SJCRH30 (cell line): Measurements from ENCODE around the gene MAP3K14. TPM values are rescaled to one million over a fixed set of nuclear protein-coding genes. Genes with fewer than 3 reads are reported as not detected.

Source experiments
- DNase-seq, 2 experiments: peaks; one replicate each; pipeline ENCODE4 v3.0.0-alpha.2; 2015 to 2020
- H3K27ac ChIP-seq: fragments of 250-450 bp; sonication (Bioruptor Pico); 2 replicates; pipeline ENCODE4 v1.5.1; 2020; ENCODE audit warnings: mild to moderate bottlenecking, moderate library complexity
- H3K27me3 ChIP-seq: fragments of 250-450 bp; sonication (Bioruptor Pico); 2 replicates; pipeline ENCODE4 v1.5.1; 2020; ENCODE audit warnings: mild to moderate bottlenecking, moderate library complexity
- H3K36me3 ChIP-seq: fragments of 250-450 bp; sonication (Bioruptor Pico); 2 replicates; pipeline ENCODE4 v1.5.1; 2020; ENCODE audit warnings: mild to moderate bottlenecking, moderate library complexity
- H3K4me1 ChIP-seq: fragments of 250-450 bp; sonication (Bioruptor Pico); 2 replicates; pipeline ENCODE4 v1.5.1; 2020; ENCODE audit warnings: mild to moderate bottlenecking, moderate library complexity
- H3K4me3 ChIP-seq: fragments of 250-450 bp; sonication (Bioruptor Pico); 2 replicates; pipeline ENCODE4 v1.5.1; 2020; ENCODE audit warnings: mild to moderate bottlenecking, moderate library complexity
- H3K9me3 ChIP-seq: fragments of 250-450 bp; sonication (Bioruptor Pico); replicated peaks from 2 replicates; pipeline ENCODE4 v1.5.1; 2020; ENCODE audit warnings: mild to moderate bottlenecking, moderate library complexity
- total RNA-seq: library from RNA; depleted of rRNA; stranded (reverse); fragments of >200 nt; shearing (Covaris generic); gene quantifications from 2 replicates; pipeline ENCODE4 v1.2.3, GENCODE V29; 2014; rRNA removed

MAP3K14 gene
- total RNA-seq, 1 experiment from 2014 or later: 4.7 TPM

- H3K4me3 ChIP-seq: peak within 1 kb of the TSS; percentile 57
- H3K27ac ChIP-seq: no peak within 1 kb of the TSS
- no peak for DNase-seq
- no peaks in the 10 kb centered on the region for H3K36me3 ChIP-seq
- no peaks in the 10 kb centered on the region for H3K9me3 ChIP-seq
- H3K4me1 ChIP-seq: peaks cover 16% of the 10 kb centered on the region
- peaks cover 20% of the 10 kb centered on the region for H3K27me3 ChIP-seq
Observed at GRCh38 chr17:45221081-45222013, 95.5 kb downstream of the MAP3K14 start, which contains the start of gene FMNL1. Gene FMNL1 (plus strand): TSS chr17:45221885. CDS start chr17:45222125, 240 bp downstream.

GRCh38 chr17:45220079-45220478 lies 96.7 kb downstream of the MAP3K14 start:
- Histone ChIP-seq H3K4me3 (no peak overlapping the region), H3K27me3 (peaks cover 20% of the 10 kb centered on the region), H3K36me3 (no peaks in the 10 kb centered on the region), H3K4me1 (peaks cover 4% of the 10 kb centered on the region), H3K27ac (no peak overlapping the region), H3K9me3 (no peaks in the 10 kb centered on the region)
- DNase-seq: no peak

- Histone ChIP-seq H3K36me3 (no peaks in the 10 kb centered on the region), H3K27me3 (peaks cover 20% of the 10 kb centered on the region), H3K4me3 (no peak overlapping the region), H3K27ac (no peak overlapping the region), H3K9me3 (no peaks in the 10 kb centered on the region), H3K4me1 (no peaks in the 10 kb centered on the region)
- DNase-seq: peak; percentile 74 to 92
Observed at GRCh38 chr17:45218895-45219661, 97.7 kb downstream of the MAP3K14 start.

Other genes with a start within 250 kb of the MAP3K14 start
- gene PLCD3, start 184.5 kb downstream of the MAP3K14 start, total RNA-seq: 5.8 and 8.2 TPM in 2 replicates
- gene ACBD4, start 181.3 kb downstream of the MAP3K14 start, total RNA-seq: 0.33 and 0.61 TPM in 2 replicates
- gene HEXIM1, start 168.5 kb downstream of the MAP3K14 start, total RNA-seq: 9.7 and 10.5 TPM in 2 replicates
- gene HEXIM2, start 155.1 kb downstream of the MAP3K14 start, total RNA-seq: 6.2 and 6.3 TPM in 2 replicates
- 0.91 and 1.1 TPM in 2 replicates for gene FMNL1, start 95.1 kb downstream of the MAP3K14 start, total RNA-seq
- 0.08 TPM in 1 of 2 replicates, not detected in the other for gene SPATA32, start 54.9 kb downstream of the MAP3K14 start, total RNA-seq
- 1.2 and 2.2 TPM in 2 replicates for gene ARHGAP27, start 115.8 kb upstream of the MAP3K14 start, total RNA-seq
- gene PLEKHM1, start 173.7 kb upstream of the MAP3K14 start, total RNA-seq: 15.4 and 17.0 TPM in 2 replicates